Measurements from ENCODE around the gene COL11A2.

Gene COL11A2

GRCh38 chr6:33192671-33193602 lies 670 bp upstream of the COL11A2 start:
- peak; percentile 60 for DNase-seq (ENCODE audit: low read depth, low spot score)

GRCh38 chr6:33191383-33192104 lies 723 bp downstream of the COL11A2 start:
- no peak for DNase-seq (ENCODE audit: low read depth, low spot score)

- DNase-seq (ENCODE audit: low read depth, low spot score) = no peak
Measured at GRCh38 chr6:33190504-33191107, 1.7 kb downstream of the COL11A2 start.

GRCh38 chr6:33189625-33190448 lies 2.4 kb downstream of the COL11A2 start:
- DNase-seq (ENCODE audit: low read depth, low spot score) = no peak

GRCh38 chr6:33189164-33189563 lies 3.1 kb downstream of the COL11A2 start:
- no peak for DNase-seq (ENCODE audit: low read depth, low spot score)

GRCh38 chr6:33187809-33188208 lies 4.5 kb downstream of the COL11A2 start:
- DNase-seq (ENCODE audit: low read depth, low spot score) = no peak

- no peak for DNase-seq (ENCODE audit: low read depth, low spot score)
Measured at GRCh38 chr6:33185654-33186187, 6.5 kb downstream of the COL11A2 start.

GRCh38 chr6:33185190-33185589 lies 7.1 kb downstream of the COL11A2 start:
- DNase-seq (ENCODE audit: low read depth, low spot score) = no peak

- no peak for DNase-seq (ENCODE audit: low read depth, low spot score)
Measured at GRCh38 chr6:33183071-33183683, 9.1 kb downstream of the COL11A2 start.

GRCh38 chr6:33181141-33181540 lies 11.1 kb downstream of the COL11A2 start:
- DNase-seq (ENCODE audit: low read depth, low spot score) = no peak

GRCh38 chr6:33178755-33179475 lies 13.4 kb downstream of the COL11A2 start:
- DNase-seq (ENCODE audit: low read depth, low spot score) = no peak

- no peak for DNase-seq (ENCODE audit: low read depth, low spot score)
Measured at GRCh38 chr6:33177552-33178446, 14.5 kb downstream of the COL11A2 start.

GRCh38 chr6:33176906-33177305 lies 15.4 kb downstream of the COL11A2 start:
- no peak for DNase-seq (ENCODE audit: low read depth, low spot score)

GRCh38 chr6:33175436-33176069 lies 16.7 kb downstream of the COL11A2 start:
- DNase-seq (ENCODE audit: low read depth, low spot score) = no peak

- DNase-seq (ENCODE audit: low read depth, low spot score) = no peak
Measured at GRCh38 chr6:33174784-33175183, 17.5 kb downstream of the COL11A2 start.

- no peak for DNase-seq (ENCODE audit: low read depth, low spot score)
Measured at GRCh38 chr6:33173535-33174180, 18.6 kb downstream of the COL11A2 start.

- DNase-seq (ENCODE audit: low read depth, low spot score) = peak; percentile 66
Measured at GRCh38 chr6:33172688-33173534, 19.4 kb downstream of the COL11A2 start.

Data from astrocyte of the hippocampus (primary cell).